HG02885 (cell line): ENCODE data around the gene TH.
"Not testable (repeated sequence)": the region's sequence is repeated elsewhere in the genome, so short reads cannot be mapped to it uniquely, and the experiment has no call there.

Experiments
- ATAC-seq: cut with Tn5 transposase; IDR thresholded peaks from one replicate; pipeline ENCODE4 v1.9.1; 2021; ENCODE audit warnings: mild to moderate bottlenecking; ENCODE audit not compliant: unreplicated experiment, poor library complexity

The TH gene

DNA sequence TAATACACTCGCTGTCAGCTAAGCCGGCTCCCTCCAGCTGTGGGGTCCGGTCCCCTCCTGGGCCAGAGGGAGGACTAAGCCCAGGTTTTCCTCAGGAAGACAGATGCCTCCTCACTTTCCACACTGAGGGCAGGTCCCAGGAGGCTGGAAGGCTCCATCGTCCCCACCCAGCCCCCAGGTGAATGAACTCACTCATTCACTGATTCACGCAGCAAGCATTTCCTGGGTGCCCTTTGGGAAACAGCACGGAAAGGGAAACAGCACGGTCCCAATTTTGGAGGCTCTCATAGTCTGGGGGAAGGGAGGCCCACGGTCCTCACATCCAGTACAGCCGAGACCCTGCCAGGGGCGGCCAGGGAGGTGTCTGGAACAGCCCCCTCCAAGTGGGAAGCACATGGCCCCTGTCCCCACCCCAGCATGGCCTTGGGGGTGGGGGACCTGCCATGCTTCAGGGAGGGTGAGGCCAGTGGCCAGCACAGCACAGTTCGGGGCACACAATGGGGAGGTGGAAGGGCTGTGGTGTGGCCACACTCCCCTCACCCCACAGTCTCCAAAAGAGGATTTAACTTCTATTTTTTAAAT lies 9.3 kb upstream of the TH start:
- ATAC-seq = no peak

DNA sequence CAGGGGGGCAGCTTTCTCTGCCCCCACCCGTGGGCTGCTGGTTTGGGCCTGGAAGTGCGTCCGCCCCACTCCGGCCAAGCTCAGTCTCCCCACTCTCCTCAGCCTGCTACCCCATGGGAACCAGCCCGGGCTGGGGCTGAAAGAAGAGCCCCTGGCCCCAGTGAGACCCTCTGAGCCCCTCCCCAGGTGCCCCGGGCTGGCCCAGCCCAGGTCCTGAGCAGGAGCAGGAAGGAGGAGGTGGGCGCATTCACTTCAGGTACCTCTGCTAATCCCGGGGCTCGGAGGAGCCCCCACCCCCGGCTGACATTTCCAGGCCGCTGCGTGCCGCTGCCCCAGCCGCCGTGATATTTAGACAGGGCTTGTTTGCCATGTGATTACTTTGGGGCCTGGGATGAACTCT lies 8.7 kb upstream of the TH start:
- no peak for ATAC-seq

DNA sequence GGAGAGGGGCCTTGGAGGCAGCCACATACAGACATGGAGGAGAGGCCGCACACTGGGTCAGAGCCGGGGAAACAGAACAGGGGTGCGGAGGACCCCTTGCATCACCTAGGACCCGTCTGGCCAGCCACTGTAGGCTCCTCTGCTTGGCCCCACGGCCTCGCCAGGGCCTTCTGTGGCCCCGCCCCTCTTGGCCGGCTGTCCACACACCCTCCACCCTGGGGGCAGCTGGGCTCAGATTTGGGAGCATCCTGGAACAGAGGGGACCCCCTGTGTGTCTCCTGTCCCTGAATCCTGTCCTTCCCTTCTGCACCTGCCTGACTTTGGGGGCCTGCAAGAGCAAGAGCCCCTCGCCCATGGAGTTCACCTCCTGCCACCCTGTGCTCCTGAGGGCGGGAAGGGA lies 7.9 kb upstream of the TH start:
- ATAC-seq = no peak

DNA sequence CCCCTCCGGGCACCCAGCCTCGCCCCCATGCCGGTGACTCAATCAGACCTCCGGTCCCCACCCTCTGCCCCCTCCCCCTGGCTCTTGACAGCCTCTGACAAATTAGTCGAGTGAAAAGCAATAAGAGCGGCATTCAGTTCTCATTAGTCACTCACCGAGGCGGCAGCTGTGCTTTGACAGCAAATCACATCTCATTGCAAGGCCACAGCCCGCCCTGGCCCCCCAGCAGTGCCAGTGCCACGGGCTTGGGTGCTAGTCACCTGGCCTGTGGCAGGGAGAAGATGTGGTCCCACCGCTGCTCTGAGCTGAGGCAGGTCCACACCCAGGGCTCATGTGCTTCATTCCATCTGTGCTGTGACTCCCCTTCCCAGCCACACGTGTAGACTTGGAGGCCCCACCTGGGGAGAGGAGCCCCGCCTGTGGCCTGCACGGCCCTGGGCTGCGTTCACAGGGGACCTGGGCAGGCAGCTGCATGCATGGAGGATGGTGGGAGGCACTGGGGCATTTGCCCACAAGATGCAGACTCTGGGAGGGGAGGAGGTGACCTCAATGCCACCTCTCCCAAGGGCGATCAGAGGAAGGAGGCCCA lies 7.4 kb upstream of the TH start:
- ATAC-seq = no peak

DNA sequence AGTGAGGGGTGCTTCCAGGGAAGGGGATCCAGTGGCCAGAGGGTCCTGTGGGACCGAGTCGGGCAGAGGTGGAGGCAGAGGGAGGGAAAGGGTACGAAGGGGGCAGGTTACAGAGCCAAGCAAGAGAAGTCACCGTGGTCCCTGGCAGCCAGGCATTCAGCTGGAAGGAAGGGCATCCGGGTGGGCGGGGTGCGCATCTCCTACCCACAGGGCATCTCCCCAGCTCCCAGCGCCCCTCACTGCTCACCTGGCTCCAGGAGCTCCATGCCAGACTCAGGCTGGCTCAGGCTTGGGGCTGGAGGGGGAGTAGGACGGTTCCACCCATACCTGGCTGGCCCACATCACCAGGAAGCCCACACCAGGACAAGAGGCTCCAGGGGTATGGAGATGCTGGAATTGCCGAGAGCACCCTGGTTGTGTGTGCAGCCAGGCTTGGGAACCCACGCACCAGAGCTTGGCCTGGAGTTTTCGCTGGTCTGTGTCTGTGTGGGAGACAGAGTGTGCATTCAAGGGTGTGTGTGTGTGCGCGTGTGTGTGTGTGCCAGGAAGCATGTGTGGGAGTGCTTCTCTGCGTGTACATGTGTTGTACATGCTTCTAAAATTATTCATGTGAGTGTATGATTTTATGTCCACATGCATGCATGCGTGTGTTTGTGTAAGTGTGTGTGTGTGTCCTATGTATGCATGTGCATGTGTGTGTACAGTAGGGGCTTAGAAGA lies 6.6 kb upstream of the TH start:
- ATAC-seq = not testable (repeated sequence)

DNA sequence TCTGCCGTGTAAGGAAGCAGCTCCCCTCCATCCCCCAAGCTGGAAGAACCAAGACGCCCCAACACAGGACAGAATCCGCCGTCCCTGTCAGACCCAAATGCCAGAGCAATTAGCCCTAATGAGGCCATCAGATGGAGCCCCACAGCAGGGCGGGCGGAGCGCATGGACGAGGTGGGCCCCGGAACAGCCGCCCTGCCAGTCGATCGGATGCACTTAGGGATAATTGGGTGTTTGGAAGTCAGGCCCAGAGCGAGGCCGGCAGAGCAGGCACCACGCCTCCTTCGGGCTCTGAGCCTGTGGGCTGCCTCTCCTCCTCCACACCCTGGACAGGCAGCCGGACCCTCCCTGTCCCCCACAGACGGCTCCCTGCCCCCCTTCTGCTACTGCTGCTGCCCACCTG lies 5.5 kb upstream of the TH start:
- ATAC-seq = no peak

DNA sequence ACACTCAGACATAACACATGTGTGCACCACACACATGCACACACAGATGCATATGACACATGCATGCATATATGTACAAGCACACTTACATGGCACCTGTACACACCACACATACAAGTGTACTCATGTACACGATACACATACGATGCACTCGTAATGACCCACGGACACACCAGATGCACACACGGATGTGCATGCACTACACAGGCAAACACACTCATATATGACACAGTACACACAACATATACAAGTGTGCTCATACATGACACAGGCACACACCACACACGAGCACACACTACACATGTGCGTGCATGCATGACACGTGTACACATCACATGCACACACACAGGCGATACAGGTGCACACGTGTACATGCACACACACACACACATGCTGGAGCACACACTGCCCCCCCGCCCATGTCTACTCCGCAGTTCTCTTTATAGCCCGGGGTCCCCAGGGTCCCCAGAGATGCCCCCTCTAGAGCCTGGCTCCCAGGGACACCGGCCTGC lies 4.8 kb upstream of the TH start:
- no peak for ATAC-seq

DNA sequence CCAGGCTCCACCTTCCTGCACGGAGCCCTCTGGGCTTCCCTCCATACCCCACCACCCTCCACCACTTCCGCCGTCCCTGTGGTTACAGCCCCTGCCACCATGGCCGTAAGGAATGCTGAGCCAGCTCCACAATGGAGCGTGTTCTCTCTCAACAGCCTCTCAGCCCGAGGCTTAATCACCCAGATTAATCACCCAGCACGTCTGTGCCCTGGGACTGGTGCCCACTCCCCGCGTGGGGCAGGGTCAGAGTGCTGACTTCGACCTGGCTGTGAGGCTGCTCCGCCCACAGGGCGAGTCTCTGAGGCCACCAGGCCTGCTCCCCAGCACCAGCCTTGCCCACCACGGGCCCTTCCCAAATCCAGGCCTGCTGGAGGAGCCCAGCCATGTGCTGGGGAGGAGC lies 4.0 kb upstream of the TH start:
- no peak for ATAC-seq

DNA sequence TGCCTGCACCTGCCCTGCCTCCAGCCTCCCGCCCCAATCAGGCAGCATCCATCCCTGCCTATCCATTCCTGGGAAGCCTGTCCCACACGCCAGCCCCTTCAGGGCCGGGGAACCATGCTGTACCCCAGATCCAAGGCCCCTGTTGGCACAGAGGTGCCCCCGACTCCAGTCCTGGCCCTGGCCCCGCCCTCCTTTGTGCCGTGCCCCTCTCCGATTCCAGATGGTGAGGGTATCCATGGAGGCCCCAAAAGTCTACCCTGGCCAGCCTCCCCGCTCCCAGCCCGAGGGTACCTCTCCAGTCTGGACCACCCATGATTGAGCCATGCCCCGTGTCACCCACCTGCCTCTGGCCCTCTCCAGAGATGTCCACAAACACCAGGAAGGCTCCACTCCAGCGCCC lies 2.7 kb upstream of the TH start:
- no peak for ATAC-seq

DNA sequence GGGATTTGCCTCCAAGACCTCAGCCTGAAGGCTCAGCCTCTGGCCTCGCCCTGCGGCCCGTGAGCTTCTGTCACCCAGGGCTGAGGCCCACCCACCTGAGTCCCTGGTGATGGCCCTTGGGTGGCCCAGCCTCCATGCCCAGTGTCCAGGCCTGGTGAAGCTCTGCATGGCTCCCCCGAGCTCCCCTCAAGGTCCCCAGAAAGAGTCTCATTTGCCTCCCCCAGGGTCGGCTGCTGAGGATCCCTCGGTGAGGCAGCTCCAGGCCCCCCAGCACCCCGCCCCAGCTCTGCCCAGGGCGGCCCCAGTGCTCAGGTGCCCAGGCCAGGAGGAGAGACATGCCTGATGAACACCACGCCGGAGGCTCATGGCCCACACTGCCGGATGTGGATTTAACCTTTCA lies 2.1 kb upstream of the TH start:
- no peak for ATAC-seq

DNA sequence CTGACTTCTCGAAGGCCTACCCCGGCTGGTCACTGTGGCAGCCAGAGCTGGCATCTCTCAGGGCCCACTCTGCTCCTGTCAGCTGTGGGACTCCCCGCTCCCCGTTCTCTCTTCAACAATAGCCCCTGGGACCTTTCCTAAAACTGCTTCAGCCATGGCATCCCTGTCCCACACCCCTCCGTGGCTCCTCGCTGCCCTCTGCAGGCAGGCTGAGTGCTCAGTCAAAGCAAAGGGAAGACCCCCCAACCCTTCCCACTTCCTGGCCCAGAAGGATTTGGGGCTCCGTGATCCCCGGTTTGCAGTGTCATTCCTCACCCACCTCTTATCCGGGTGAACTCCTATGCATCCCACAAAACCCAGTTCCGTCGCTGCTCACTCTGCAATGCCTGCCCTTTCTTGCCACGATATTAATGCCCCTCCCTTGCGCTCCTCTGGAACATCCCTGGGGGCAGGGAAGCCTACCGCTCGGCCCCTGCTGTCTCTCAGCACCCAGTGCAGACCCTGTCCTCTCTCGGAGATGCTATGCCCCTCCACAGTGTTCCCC lies 1.6 kb upstream of the TH start:
- ATAC-seq = no peak

DNA sequence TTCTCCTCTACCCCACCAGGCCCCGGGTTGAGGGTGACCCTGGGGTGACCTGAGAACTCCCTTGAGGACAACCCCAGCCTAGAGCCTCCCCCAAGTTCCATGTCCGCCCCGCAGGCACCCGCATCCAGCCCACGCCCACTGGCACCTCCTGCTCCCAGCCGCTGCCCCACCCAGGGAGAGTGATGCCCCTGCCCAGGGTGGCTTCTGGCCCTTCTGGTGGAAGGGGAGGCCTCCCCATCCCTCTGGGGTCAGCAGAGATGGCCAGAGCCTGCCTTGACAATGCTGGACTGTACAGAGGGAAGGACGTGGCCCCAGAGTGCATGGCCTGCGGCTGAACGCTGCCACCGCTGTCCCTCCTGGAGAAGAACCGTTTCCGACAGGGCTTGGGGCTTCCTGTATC lies 1.1 kb upstream of the TH start:
- no peak for ATAC-seq

DNA sequence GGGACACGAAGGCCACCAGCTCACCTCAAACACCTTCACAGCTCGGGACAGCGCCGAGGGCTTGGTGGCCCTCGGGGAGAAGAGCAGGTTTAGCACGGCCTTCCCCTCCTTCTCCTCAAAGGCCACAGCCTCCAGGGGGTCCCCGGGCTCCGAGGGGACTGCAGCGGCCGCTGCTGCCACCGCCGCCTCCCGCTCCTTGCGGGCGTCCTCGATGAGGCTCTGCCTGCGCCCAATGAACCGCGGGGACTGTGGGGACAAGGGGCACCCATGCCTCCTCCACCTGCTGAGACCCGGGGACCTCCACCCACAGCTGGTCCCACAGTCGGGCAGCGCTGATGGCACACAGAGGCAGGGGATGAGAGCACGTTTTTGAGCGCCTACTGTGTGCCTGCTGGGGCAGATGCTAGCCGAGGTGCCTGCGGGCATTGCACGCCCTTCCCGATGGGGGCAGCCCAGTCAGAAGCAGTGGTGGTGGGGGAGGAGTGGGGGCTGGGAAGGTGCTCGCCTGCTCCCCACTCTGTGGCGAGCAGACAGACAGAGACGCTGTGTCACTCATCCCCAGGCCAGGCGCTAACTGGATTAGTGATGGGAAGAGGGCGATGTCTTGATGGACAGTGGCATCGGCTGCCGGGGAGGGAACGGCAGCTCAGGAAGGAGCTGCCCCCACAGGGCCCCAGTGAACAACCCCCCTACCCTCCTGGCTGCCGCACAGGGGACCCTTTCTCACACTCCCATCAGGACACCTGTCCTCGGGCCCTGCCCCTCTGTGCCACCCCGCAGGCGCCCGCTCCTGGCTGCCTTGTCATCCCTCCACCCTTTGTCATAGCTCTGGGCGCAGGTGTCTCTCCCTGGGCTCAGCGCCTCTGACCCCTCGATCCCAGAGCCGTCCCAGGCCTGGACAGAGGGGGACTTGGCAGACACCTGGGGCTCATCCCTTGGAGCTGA lies 1.7 kb downstream of the TH start:
- no peak for ATAC-seq

DNA sequence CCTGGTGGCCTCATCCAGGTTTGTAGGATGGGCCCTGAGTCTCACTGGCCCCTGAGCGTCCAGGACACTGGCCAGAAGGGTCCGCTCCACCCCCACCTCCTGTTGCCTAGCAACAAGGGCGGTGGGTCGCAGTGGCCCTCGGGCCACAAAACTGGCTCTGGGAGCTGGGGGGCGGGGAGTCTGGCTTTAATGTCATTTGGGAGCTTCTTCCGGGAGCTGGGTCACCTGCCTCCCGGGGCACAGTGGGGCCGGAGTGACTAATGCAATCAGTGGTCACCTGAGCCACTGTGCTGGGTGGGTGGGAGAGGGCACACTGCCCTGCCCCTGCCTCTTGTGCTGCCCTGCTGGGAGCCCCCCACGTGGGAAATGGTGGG lies 2.6 kb downstream of the TH start:
- no peak for ATAC-seq

DNA sequence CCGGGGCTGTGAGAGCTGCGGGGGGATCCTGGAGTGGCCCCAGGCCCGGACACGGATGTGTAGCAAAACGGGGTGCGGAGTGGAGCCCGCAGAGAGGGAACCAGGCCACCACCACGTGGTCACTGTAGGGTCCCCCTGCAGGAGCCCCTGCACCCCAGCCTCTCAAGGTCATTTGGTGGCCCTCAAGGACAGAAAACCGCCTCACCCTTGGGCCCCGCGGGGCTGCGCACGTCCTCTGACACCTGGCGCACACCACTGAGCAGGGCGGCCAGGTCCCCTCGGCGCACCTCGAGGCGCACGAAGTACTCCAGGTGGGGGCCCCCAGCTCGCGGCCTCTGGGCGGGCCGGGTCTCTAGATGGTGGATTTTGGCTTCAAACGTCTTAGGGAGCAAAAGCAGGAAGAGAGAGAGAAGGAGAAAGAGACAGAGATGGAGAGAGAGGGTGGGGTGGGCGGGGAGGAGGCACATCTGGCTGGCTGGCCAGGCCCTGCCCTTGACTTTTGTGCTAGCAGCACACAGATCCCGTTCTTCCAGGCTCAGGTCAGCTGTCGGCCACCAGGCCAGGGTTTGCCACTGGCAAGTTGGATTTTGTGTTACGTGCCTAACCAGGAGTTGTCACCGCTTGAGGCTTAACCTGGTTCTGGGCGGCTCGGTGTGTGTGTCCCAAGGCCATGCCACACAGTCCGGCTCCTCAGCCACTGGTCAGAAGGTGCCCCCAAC lies 3.2 kb downstream of the TH start:
- no peak for ATAC-seq

DNA sequence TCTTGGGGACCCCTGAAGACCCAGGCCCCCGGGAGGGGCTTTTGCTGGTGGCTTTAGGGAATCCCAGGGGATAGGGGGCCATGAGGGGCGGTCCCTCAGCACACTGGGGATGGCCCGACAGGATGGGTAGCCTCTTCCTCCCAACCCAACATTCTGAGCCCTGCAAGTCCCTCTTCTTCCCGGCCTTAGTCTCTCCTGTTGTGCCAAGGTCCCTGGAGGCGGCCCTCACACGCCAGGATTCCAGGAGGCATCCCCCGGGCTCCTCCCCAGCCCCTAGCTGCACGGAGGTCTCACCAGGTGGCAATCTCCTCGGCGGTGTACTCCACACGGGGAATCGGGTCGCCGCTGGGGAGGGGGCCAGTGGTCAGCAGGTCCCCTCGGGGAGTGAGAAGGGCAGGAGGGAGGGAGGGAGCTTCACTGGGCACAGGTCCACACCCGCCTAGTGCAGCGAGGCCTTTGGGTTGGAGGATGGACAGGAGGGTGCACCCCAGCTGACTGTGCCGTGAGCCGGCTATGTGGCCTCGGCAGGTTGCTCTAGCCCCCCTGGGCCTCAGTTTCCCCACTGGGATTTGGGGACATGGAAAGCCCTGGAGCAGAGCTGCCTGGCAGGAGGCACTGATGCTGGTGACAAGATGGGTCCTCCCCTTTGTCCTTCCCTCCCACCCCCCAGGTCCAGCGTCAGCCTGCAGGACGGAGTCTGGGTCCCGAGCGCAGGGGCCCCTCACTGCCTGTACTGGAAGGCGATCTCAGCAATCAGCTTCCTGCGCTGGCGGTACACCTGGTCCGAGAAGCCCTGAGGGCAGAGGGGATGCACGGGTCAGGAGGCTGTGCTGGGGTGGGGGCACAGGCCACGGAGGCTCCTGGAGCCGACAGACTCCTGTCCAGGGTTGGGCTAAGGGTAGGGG lies 4.2 kb downstream of the TH start:
- no peak for ATAC-seq

DNA sequence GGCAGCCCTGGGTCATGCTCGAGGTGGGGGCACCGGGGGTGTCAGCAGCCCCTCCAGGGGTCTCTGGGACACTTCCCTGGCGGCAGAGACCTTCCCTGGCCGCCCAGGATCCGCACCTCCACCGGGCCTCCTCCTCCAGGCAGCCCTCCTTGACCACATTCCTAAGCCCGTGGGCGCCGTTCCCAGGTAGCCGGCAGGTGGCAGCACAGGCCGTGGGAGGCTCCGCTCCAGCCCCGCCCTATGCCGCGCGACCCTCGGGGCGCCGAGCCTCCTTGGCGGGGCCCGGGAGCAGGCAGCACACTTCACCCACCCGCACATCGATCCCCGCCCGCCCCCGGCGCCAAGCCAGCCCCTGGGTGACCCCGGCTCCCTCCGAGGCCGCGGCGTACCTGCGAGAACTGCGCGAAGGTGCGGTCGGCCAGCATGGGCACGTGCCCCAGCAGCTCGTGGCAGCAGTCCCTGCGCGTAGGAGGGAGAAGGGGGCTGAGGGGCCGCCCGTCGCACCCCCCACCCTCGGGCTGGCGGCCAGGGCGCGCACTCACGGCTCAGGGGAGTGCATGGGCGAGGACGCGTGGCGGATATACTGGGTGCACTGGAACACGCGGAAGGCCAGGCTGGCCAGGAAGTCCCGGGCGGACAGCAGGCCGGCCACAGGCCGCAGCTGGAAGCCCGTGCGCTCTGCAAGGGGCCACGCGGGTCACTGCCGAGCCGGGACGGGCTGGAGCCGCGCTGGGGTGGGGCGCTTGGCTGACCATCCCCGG lies 5.3 kb downstream of the TH start:
- ATAC-seq = no peak

DNA sequence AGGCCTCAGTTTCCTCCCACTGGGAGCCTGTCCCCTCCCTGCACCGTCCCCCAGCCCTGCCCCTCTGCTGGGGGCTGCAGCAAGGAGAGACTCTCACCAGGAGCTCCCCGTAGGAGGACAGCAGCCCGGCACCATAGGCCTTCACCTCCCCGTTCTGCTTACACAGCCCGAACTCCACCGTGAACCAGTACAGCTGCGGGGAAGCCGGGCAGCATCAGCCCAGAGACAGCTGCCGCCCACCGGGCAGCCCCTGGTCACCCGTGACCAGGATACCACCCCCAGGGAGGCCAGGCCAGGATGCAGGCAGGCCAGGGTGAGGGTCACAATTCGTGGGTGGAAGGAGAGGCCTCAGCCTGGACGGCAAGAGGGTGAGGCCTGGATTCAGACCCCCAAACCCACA lies 6.0 kb downstream of the TH start:
- no peak for ATAC-seq
